ENCODE data around the gene RAMAC.
"Not testable (repeated sequence)": the region's sequence is repeated elsewhere in the genome, so short reads cannot be mapped to it uniquely, and the experiment has no call there.

Gene RAMAC

DNA sequence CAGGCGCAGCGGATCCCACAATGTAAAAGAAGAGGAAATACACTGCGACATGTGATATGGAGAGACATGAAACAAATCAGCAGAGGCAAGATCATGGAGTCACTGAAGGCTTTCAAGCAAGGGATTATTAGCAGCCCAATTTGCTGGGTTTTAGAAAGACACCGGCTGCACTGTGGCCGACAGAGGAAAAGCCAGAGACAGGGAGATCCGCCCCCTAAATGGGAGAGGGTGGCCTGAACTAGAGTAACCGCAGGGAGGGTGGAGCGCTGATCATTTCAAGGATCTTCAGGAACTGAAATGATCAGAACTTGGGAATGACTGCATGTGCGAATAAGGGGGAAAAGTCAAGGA, 26.0 kb downstream of the RAMAC start:
- in situ Hi-C loops (cut with MboI; ENCODE audit: low sequenced_read_pairs): no loop called here

DNA sequence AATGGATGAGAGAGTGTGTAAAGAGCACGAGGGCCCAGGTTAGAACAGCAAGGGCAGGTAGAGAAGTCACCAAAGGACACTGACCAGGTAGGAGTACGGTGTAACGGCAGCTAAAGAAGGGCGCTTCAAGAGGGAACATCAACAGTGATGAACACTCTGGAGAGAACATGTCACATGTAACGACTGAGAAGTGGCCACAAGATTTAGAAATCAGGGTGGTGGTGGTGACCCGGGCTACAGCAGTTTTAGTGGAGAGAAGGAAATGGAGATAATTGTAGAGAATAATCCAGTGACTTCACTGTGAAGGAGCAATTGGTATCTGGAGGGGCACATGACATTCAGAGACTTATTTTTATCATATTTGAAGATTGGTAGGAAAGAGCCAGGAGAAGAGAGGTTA, 26.6 kb downstream of the RAMAC start:
- in situ Hi-C loops (cut with MboI; ENCODE audit: low sequenced_read_pairs): no loop called here

DNA sequence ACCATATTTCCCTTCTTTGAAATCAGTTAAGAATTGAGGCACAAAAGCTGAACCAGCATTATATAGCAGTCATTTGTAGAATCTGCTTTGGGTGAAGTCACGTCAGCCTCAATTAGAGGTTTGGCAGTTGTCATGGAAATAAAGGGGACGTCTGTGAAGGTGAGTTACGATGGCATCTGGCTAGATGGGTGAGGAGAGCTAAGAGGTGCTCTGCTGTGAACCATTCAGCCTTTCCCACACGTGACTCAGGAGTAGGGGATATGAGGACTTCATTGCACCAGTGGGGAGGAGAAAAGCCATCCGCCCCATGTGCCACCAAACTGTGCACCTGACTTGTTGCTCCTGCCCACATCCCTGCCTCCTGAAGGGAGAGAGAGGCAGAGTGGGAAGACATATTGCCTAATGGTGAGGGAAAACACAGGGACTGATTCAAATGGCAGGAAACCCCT, 28.2 kb downstream of the RAMAC start:
- in situ Hi-C loops (cut with MboI; ENCODE audit: low sequenced_read_pairs): no loop called here

DNA sequence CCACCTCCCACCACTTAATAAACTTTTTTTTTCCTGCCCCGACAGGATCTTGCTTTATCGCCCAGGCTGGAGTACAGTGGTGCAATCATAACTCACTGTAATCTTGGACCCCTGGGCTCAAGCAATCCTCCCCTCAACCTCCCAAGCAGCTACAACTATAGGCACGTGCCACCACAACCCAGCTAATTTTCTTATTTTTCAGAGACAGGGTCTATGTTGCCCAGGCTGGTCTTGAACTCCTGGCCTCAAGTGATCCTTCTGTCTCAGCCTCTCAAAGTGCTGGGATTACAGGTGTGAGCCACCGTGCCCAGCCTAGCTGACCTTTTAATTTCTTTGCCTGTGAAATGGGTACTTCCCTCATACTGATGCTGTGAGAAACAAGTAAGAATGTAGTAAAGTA, 29.4 kb downstream of the RAMAC start:
- in situ Hi-C loops (cut with MboI; ENCODE audit: low sequenced_read_pairs): no loop called here

DNA sequence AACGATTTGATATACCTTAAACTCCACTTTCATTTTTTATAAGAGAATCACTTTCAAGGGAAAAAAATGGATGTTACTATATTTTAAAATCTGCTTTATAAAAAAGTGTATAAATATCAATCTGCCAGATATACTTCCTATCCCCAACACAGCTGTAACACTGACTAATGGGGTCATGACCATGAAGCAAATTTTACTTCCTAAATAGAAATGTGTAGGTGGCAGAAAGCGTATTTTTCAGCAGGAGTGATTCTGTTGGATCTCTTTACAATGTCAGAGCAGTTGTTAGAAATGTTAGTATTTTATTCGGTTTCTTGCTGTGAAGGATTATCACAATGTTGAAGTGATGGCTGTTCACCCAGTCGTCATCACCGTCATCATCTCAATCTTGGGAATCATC, 30.9 kb downstream of the RAMAC start:
- in situ Hi-C loops (cut with MboI; ENCODE audit: low sequenced_read_pairs): no loop called here

DNA sequence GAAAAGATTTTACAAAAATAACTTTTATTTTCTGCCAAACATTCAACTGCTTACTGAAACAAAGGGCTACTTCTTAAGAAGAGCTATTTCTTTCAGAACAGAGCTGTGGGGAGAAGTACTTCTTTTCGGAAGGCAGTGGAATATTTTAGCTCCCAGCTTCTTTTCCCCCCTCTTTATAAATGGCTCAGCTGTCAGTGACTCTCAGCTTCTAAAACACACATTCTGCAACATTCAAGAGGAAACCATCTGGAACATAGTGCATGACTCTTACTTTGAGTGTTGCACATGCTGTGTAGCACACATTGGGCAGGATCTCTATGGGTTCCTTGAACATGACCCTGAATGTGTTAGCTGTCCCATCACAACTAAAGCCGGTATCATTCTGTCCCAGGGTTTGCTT, 32.4 kb downstream of the RAMAC start:
- in situ Hi-C loops (cut with MboI; ENCODE audit: low sequenced_read_pairs): no loop called here

DNA sequence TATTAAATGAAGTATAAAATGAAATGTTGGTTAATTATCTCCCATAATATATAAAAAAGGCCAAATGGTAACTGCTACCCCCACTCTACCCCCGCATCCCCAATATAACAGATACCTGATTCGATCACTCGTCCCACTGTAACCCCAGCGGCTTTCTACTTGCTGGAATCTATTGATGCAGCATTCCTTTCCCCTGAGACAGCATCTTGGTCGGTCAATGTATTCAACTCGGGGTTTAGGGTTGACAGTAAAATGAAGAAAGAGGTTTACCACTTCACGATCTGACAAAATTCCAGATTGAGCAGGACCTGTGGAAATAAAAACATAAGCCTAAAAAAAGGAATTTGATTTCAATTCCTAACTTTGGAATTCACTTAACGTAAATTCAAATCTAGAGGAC, 44.0 kb downstream of the RAMAC start:
- in situ Hi-C loops (cut with MboI; ENCODE audit: low sequenced_read_pairs): no loop called here

DNA sequence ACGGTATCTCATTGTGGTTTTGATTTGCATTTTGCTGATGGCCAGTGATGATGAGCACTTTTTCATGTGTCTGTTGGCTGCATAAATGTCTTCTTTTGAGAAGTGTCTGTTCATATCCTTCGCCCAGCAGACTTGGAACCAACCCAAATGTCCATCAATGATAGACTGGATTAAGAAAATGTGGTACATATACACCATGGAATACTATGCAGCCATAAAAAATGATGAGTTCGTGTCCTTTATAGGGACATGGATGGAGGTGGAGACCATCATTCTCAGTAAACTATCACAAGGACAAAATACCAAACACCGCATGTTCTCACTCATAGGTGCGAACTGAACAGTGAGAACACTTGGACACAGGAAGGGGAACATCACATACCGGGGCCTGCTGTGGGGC, 45.2 kb downstream of the RAMAC start:
- in situ Hi-C loops (cut with MboI; ENCODE audit: low sequenced_read_pairs): not testable (repeated sequence)

DNA sequence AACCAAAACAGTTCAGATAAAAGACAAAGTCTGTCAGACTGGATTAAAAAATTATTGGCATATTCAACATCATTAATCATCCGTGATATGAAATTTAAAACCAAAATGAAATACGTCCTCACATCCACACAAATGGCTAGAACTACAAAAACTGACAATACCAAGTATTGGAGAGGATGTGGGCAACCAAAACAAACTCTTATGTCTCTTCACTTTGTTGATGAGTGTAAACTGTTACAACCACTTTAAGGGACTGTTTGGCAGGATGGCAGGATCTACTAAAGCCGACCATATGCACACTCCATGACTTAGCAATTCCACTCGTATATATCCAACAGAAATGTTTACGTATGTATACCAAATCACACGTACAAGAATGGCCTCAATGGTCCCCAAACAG, 50.2 kb downstream of the RAMAC start:
- in situ Hi-C loops (cut with MboI; ENCODE audit: low sequenced_read_pairs): no loop called here

DNA sequence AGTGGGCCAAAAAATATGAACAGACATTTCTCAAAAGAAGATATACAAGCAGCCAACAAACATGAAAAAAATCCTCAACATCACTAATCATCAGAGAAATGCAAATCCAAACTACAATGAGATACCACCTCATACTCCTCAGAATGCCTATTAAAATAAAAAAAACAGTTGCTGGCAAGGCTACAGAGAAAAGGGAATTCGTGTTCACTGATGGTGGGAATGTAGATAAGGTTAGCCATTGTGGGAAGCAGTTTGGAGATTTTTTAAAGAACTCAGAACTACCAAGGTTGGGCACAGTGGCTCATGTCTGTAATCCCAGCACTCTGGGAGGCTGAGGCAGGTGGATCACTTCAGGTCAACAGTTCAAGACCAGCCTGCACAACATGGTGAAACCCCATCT, 53.2 kb downstream of the RAMAC start:
- in situ Hi-C loops (cut with MboI; ENCODE audit: low sequenced_read_pairs): no loop called here

All from hTERT RPE-1 (cell line).